Sigmoid colon (tissue), 4 donors: Measurements from ENCODE around the gene STIP1.

Experiments
- CTCF ChIP-seq, 4 experiments: fragments of 450-650 bp in 3 of 4; fragments of 200-600 bp in 1 of 4; IDR thresholded peaks; one replicate each; pipeline ENCODE4 v1.5.1; 2016 to 2019; ENCODE audit warnings: antibody characterized with exemption in 4 of 4, mild to moderate bottlenecking in 3 of 4, moderate library complexity in 2 of 4
- EP300 ChIP-seq, 4 donors: sonication (generic); formaldehyde crosslinking; IDR thresholded peaks; one replicate each; pipeline ENCODE4 v1.6.1; 2017; ENCODE audit warnings: antibody characterized with exemption in 4 of 4
- POLR2AphosphoS5 ChIP-seq, 4 donors: sonication (generic); formaldehyde crosslinking; IDR thresholded peaks; one replicate each; pipeline ENCODE4 v1.6.1; 2017; ENCODE audit warnings: antibody characterized with exemption in 4 of 4

- TF ChIP-seq POLR2AphosphoS5 (IDR thresholded peaks at IDR 0.05) (no peak), CTCF (IDR thresholded peaks at IDR 0.05) (no peak), EP300 (IDR thresholded peaks at IDR 0.05) (no peak)
These were observed 59.4 kb downstream of the STIP1 start for GRCh38 chr11:64245401-64245796.
